Endothelial cell (in vitro differentiated cells): ENCODE results near the gene BTNL9. TPM values are rescaled to one million over a fixed set of nuclear protein-coding genes. Genes with fewer than 3 reads are reported as not detected.
A peak's percentile ranks its signal among the peaks of the same experiment; 100 is the strongest.

Source experiments
- DNase-seq: peaks from one replicate; pipeline ENCODE4 v3.0.0; 2021; ENCODE audit warnings: low spot score
- H3K27ac Mint-ChIP-seq: one replicate; pipeline ENCODE4 v1.8.0; 2021; ENCODE audit warnings: mixed read lengths, inconsistent platforms; ENCODE audit not compliant: unreplicated experiment
- H3K27me3 Mint-ChIP-seq: one replicate; pipeline ENCODE4 v1.8.0; 2021; ENCODE audit warnings: mild to moderate bottlenecking, moderate library complexity, mixed read lengths, inconsistent platforms; ENCODE audit not compliant: unreplicated experiment
- H3K36me3 Mint-ChIP-seq: one replicate; pipeline ENCODE4 v1.8.0; 2021; ENCODE audit warnings: mild to moderate bottlenecking, low read depth, mixed read lengths, inconsistent platforms; ENCODE audit not compliant: unreplicated experiment
- H3K4me1 Mint-ChIP-seq: one replicate; pipeline ENCODE4 v1.8.0; 2021; ENCODE audit warnings: mild to moderate bottlenecking, mixed read lengths, inconsistent platforms; ENCODE audit not compliant: unreplicated experiment
- H3K4me3 Mint-ChIP-seq: one replicate; pipeline ENCODE4 v1.8.0; 2021; ENCODE audit warnings: mild to moderate bottlenecking, mixed read lengths, inconsistent platforms; ENCODE audit not compliant: unreplicated experiment
- H3K9me3 Mint-ChIP-seq: one replicate; pipeline ENCODE4 v1.8.0; 2021; ENCODE audit warnings: mixed read lengths, inconsistent platforms; ENCODE audit not compliant: unreplicated experiment
- CTCF ChIP-seq: fragments of 200-600 bp; sonication (generic); IDR thresholded peaks from one replicate; pipeline ENCODE4 v1.5.0; 2021; ENCODE audit warnings: antibody characterized with exemption; ENCODE audit not compliant: unreplicated experiment
- total RNA-seq: library from RNA; stranded (reverse); fragmentation: NEBNext Ultra II Directional; extraction: Animal tissue kit (Norgen Biotek cat#: 25700); gene quantifications from one replicate; pipeline ENCODE4 v1.2.1, GENCODE V29; 2021; ENCODE audit not compliant: unreplicated experiment

Gene BTNL9
- total RNA-seq, 1 donor from 2014 or later, result 24.3 TPM

- no peak for TF ChIP-seq CTCF
- peak overlapping the region; percentile 66 for H3K4me3 Mint-ChIP-seq
- peaks cover 12% of the 10 kb centered on the region for H3K36me3 Mint-ChIP-seq
- peaks cover 16% of the 10 kb centered on the region for H3K27me3 Mint-ChIP-seq
- no peak for DNase-seq
- H3K9me3 Mint-ChIP-seq, result no peaks in the 10 kb centered on the region
- H3K4me1 Mint-ChIP-seq, result peaks cover 15% of the 10 kb centered on the region
- H3K27ac Mint-ChIP-seq, result no peak overlapping the region
Measured at GRCh38 chr5:181058786-181059296, 18.8 kb downstream of the BTNL9 start.

- no peak for TF ChIP-seq CTCF
- no peak overlapping the region for H3K4me3 Mint-ChIP-seq
- DNase-seq, result peak; percentile 41
- H3K9me3 Mint-ChIP-seq, result no peaks in the 10 kb centered on the region
- peaks cover 10% of the 10 kb centered on the region for H3K27me3 Mint-ChIP-seq
- H3K36me3 Mint-ChIP-seq, result peaks cover 7% of the 10 kb centered on the region
- no peak overlapping the region for H3K27ac Mint-ChIP-seq
- peaks cover 8% of the 10 kb centered on the region for H3K4me1 Mint-ChIP-seq
Measured at GRCh38 chr5:181059297-181060230, 19.5 kb downstream of the BTNL9 start.

- Mint-ChIP-seq H3K27me3 (peaks cover 10% of the 10 kb centered on the region), H3K9me3 (no peaks in the 10 kb centered on the region), H3K4me3 (no peak overlapping the region), H3K27ac (no peak overlapping the region), H3K36me3 (peaks cover 5% of the 10 kb centered on the region), H3K4me1 (peaks cover 5% of the 10 kb centered on the region)
- TF ChIP-seq CTCF, result no peak
- no peak for DNase-seq
Measured at GRCh38 chr5:181060231-181060590, 20.1 kb downstream of the BTNL9 start.

GRCh38 chr5:181060924-181061323 lies 20.9 kb downstream of the BTNL9 start:
- Mint-ChIP-seq H3K4me1 (peaks cover 5% of the 10 kb centered on the region), H3K9me3 (no peaks in the 10 kb centered on the region), H3K27ac (no peak overlapping the region), H3K27me3 (peaks cover 10% of the 10 kb centered on the region), H3K36me3 (peaks cover 5% of the 10 kb centered on the region), H3K4me3 (no peak overlapping the region)
- DNase-seq, result no peak
- no peak for TF ChIP-seq CTCF

GRCh38 chr5:181061645-181062044 lies 21.6 kb downstream of the BTNL9 start:
- no peak overlapping the region for H3K27ac Mint-ChIP-seq
- peaks cover 10% of the 10 kb centered on the region for H3K27me3 Mint-ChIP-seq
- TF ChIP-seq CTCF, result no peak
- no peak for DNase-seq
- peaks cover 5% of the 10 kb centered on the region for H3K4me1 Mint-ChIP-seq
- H3K36me3 Mint-ChIP-seq, result peaks cover 5% of the 10 kb centered on the region
- H3K9me3 Mint-ChIP-seq, result no peaks in the 10 kb centered on the region
- no peak overlapping the region for H3K4me3 Mint-ChIP-seq
